ENCODE data around the gene SUMO3. TPM values are rescaled to one million over a fixed set of nuclear protein-coding genes. Genes with fewer than 3 reads are reported as not detected.

The SUMO3 gene
- total and polyA plus RNA-seq, 2 of the 13 experiments (the other 11 are each of a cell fraction or from before 2014, with no cell fraction given) = 51.4 to 92.4 TPM

DNA sequence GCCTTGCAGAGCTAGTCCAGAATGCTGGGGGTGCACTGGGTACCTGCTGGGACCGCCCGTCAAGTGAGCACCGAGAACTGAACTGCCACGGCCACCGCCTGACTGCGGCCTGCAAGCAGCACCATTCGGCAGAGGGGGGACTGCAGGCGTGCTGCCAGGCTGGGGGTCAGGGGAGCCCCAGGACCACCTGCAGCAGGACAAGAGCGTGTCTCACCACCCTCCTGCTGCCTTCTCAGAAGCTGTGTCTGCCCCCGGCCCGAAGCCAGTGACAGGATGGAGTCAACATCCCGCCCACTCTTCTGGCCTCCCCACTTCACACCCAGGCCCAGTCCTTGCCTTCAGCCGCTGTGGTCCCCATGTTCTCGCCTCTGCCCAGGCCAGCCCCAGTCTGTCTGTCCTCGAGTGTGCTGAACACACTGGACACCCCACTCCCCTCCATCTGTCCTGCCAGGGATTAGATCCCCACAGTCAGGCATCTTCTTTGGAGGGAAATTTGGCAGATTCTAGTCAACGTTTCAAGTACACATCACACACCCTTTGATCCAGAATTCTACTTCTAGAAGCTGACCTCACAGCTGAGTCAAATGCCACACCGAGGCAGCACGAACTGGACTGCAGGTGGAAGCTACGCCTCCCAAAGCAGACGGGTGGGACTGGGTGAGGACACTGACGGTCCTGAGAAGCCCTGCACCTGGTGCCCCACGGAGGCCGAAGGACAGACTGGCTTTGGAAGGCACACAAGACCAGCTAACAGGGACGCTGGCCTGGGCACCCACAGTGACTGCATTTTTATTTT is 29.6 kb upstream of the SUMO3 start (continued):
- TF ChIP-seq, protein P1, sequence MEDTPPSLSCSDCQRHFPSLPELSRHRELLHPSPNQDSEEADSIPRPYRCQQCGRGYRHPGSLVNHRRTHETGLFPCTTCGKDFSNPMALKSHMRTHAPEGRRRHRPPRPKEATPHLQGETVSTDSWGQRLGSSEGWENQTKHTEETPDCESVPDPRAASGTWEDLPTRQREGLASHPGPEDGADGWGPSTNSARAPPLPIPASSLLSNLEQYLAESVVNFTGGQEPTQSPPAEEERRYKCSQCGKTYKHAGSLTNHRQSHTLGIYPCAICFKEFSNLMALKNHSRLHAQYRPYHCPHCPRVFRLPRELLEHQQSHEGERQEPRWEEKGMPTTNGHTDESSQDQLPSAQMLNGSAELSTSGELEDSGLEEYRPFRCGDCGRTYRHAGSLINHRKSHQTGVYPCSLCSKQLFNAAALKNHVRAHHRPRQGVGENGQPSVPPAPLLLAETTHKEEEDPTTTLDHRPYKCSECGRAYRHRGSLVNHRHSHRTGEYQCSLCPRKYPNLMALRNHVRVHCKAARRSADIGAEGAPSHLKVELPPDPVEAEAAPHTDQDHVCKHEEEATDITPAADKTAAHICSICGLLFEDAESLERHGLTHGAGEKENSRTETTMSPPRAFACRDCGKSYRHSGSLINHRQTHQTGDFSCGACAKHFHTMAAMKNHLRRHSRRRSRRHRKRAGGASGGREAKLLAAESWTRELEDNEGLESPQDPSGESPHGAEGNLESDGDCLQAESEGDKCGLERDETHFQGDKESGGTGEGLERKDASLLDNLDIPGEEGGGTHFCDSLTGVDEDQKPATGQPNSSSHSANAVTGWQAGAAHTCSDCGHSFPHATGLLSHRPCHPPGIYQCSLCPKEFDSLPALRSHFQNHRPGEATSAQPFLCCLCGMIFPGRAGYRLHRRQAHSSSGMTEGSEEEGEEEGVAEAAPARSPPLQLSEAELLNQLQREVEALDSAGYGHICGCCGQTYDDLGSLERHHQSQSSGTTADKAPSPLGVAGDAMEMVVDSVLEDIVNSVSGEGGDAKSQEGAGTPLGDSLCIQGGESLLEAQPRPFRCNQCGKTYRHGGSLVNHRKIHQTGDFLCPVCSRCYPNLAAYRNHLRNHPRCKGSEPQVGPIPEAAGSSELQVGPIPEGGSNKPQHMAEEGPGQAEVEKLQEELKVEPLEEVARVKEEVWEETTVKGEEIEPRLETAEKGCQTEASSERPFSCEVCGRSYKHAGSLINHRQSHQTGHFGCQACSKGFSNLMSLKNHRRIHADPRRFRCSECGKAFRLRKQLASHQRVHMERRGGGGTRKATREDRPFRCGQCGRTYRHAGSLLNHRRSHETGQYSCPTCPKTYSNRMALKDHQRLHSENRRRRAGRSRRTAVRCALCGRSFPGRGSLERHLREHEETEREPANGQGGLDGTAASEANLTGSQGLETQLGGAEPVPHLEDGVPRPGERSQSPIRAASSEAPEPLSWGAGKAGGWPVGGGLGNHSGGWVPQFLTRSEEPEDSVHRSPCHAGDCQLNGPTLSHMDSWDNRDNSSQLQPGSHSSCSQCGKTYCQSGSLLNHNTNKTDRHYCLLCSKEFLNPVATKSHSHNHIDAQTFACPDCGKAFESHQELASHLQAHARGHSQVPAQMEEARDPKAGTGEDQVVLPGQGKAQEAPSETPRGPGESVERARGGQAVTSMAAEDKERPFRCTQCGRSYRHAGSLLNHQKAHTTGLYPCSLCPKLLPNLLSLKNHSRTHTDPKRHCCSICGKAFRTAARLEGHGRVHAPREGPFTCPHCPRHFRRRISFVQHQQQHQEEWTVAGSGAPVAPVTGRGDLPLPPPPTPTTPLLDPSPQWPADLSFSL (CRISPR knock-in tag; IDR thresholded peaks at IDR 0.05) = no peak
- TF ChIP-seq CBX2 (IDR thresholded peaks at IDR 0.05; ENCODE audit: low read depth, low read length) = no peak
- no peak for TF ChIP-seq CBX2 (CRISPR knock-in tag; IDR thresholded peaks at IDR 0.05; ENCODE audit: low read depth)
- no peak for TF ChIP-seq TMF1 (CRISPR knock-in tag; IDR thresholded peaks at IDR 0.05; ENCODE audit: low read depth)
- TF ChIP-seq SRSF9 (IDR thresholded peaks at IDR 0.05; ENCODE audit: borderline replicate concordance, insufficient read depth, low read depth, low read length, poor library complexity, severe bottlenecking) = no peak
- peak; percentile 51; the same call in 1 of the 2 replicates for TF ChIP-seq ZFP91 (CRISPR knock-in tag; IDR thresholded peaks at IDR 0.05; ENCODE audit: borderline replicate concordance)
- TF ChIP-seq MNT (IDR thresholded peaks at IDR 0.05) = no peak
- TF ChIP-seq TCF7L2 (IDR thresholded peaks at IDR 0.05; ENCODE audit: low read depth, low read length) = no peak
- TF ChIP-seq KLF12 (CRISPR knock-in tag; IDR thresholded peaks at IDR 0.05; ENCODE audit: borderline replicate concordance) = no peak
- TF ChIP-seq, protein P2, sequence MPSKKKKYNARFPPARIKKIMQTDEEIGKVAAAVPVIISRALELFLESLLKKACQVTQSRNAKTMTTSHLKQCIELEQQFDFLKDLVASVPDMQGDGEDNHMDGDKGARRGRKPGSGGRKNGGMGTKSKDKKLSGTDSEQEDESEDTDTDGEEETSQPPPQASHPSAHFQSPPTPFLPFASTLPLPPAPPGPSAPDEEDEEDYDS (CRISPR knock-in tag; IDR thresholded peaks at IDR 0.05) = no peak
- no peak for TF ChIP-seq ZKSCAN8 (CRISPR knock-in tag; IDR thresholded peaks at IDR 0.05; ENCODE audit: borderline replicate concordance)
- TF ChIP-seq SMAD9 (CRISPR knock-in tag; IDR thresholded peaks at IDR 0.05) = no peak
- no peak for TF ChIP-seq ZNF615 (CRISPR knock-in tag; IDR thresholded peaks at IDR 0.05; ENCODE audit: borderline replicate concordance)
- TF ChIP-seq, protein P3, sequence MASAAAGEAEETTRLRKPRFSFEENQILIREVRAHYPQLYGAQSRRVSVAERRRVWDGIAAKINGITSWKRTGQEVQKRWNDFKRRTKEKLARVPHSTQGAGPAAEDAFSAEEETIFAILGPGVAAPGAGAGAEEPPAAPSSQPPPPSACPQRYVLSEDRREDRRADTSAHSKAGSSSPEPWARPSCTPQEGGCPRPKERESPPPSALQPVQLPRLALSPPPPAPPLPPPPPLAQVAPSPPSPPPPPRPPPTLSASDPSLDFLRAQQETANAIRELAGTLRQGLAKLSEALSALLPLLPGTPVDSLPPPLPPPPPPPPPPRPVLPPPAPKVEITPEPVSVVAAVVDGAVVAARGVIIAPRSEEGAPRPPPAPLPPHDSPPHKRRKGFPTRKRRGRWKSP (CRISPR knock-in tag; IDR thresholded peaks at IDR 0.05) = no peak
- no peak for TF ChIP-seq ZNF780A (CRISPR knock-in tag; IDR thresholded peaks at IDR 0.05)
- TF ChIP-seq XBP1 (CRISPR knock-in tag; IDR thresholded peaks at IDR 0.05) = no peak
- TF ChIP-seq POLR2AphosphoS5 (IDR thresholded peaks at IDR 0.05; ENCODE audit: low read depth, low read length) = peak; percentile 28
